Fibroblast of mammary gland (primary cell): ENCODE data around the gene PLAC1.

ENCODE experiments used
- DNase-seq: peaks from one replicate; pipeline ENCODE4 v3.0.0-alpha.2; 2010; ENCODE audit warnings: low read depth
- H3K4me3 ChIP-seq: 2 replicates; pipeline ENCODE4 v1.5.1; 2011; ENCODE audit warnings: low read depth, mild to moderate bottlenecking, low read length, moderate library complexity; ENCODE audit not compliant: control insufficient read depth
- CTCF ChIP-seq: conservative IDR thresholded peaks from 2 replicates; pipeline ENCODE4 v1.5.1; 2011; ENCODE audit warnings: low read depth, low read length, inconsistent platforms; ENCODE audit not compliant: control insufficient read depth, insufficient read depth

Gene PLAC1

GRCh38 chrX:134647477-134647877, 10.8 kb downstream of the PLAC1 start:
- H3K4me3 ChIP-seq, result no peak overlapping the region
- no peak for TF ChIP-seq CTCF
- no peak for DNase-seq

GRCh38 chrX:134646691-134647090, 11.6 kb downstream of the PLAC1 start:
- no peak for DNase-seq
- no peak for TF ChIP-seq CTCF
- no peak overlapping the region for H3K4me3 ChIP-seq

GRCh38 chrX:134645936-134646543, 12.2 kb downstream of the PLAC1 start:
- no peak for TF ChIP-seq CTCF
- DNase-seq, result no peak

GRCh38 chrX:134642386-134642785, 15.9 kb downstream of the PLAC1 start:
- H3K4me3 ChIP-seq, result no peak overlapping the region
- DNase-seq, result no peak
- no peak for TF ChIP-seq CTCF

More at GRCh38 chrX:134645936-134646543, 12.2 kb downstream of the PLAC1 start:
- H3K4me3 ChIP-seq, result no peak overlapping the region

GRCh38 chrX:134641346-134641745, 16.9 kb downstream of the PLAC1 start:
- TF ChIP-seq CTCF, result no peak
- H3K4me3 ChIP-seq, result no peak overlapping the region
- DNase-seq, result no peak

- DNase-seq, result no peak
- no peak overlapping the region for H3K4me3 ChIP-seq
- TF ChIP-seq CTCF, result no peak
These were observed 17.4 kb downstream of the PLAC1 start for GRCh38 chrX:134640914-134641313.

GRCh38 chrX:134636851-134637250, 21.4 kb downstream of the PLAC1 start:
- no peak for TF ChIP-seq CTCF
- no peak overlapping the region for H3K4me3 ChIP-seq
- DNase-seq, result peak; percentile 72
